ENCODE results near the gene CHST3. TPM values are rescaled to one million over a fixed set of nuclear protein-coding genes. Genes with fewer than 3 reads are reported as not detected.

Gene CHST3
- total and polyA plus RNA-seq, 10 donors, result 0.28 to 8.7 (median 4.5) TPM

GRCh38 chr10:71920540-71921323 lies 43.5 kb upstream of the CHST3 start:
- Histone ChIP-seq H3K36me3 (no peaks in the 10 kb centered on the region), H3K4me1 (no peaks in the 10 kb centered on the region), H3K27ac (no peak overlapping the region), H3K4me3 (no peak overlapping the region), H3K9me3 (peaks cover 0 to 26% (median 16%) of the 10 kb centered on the region in 8 donors), H3K27me3 (replicated peaks in 1 of 7) (no peaks in the 10 kb centered on the region)
- DNase-seq, result no peak
- intact Hi-C loops (cut with DNase I; ENCODE audit: low total_unique reads), result no loop called here
- WGBS, 5 donors, result 76 to 88% (median 77%) methylated on average over 9 of the region's 9 CpGs
- TF ChIP-seq POLR2A (IDR thresholded peaks at IDR 0.05) (no peak), POLR2AphosphoS5 (IDR thresholded peaks at IDR 0.05) (no peak), CTCF (IDR thresholded peaks at IDR 0.05 in 8 of 11, conservative IDR thresholded peaks at IDR 0.05 in 3 of 11) (no peak)

GRCh38 chr10:71921324-71922027 lies 42.7 kb upstream of the CHST3 start:
- Histone ChIP-seq H3K27ac (no peak overlapping the region), H3K9me3 (peaks cover 0 to 19% (median 15%) of the 10 kb centered on the region in 8 donors), H3K27me3 (replicated peaks in 1 of 7) (no peaks in the 10 kb centered on the region), H3K4me1 (no peaks in the 10 kb centered on the region), H3K4me3 (no peak overlapping the region), H3K36me3 (no peaks in the 10 kb centered on the region)
- no peak for TF ChIP-seq CTCF (IDR thresholded peaks at IDR 0.05 in 8 of 11, conservative IDR thresholded peaks at IDR 0.05 in 3 of 11)
- TF ChIP-seq POLR2AphosphoS5 (IDR thresholded peaks at IDR 0.05), result no peak
- TF ChIP-seq POLR2A (IDR thresholded peaks at IDR 0.05), result no peak
- DNase-seq, result no peak
- WGBS, 5 donors, result 69 to 84% (median 74%) methylated on average over 3 to 4 of the region's 4 CpGs
- intact Hi-C loops (cut with DNase I; ENCODE audit: low total_unique reads), result no loop called here

- no peaks in the 10 kb centered on the region for H3K27me3 ChIP-seq (replicated peaks in 1 of 7)
- DNase-seq, result no peak
- no peak overlapping the region for H3K27ac ChIP-seq
- no peaks in the 10 kb centered on the region for H3K36me3 ChIP-seq
- no peaks in the 10 kb centered on the region for H3K4me1 ChIP-seq
- peaks cover 0 to 2% (median 0%) of the 10 kb centered on the region in 8 donors for H3K9me3 ChIP-seq
- TF ChIP-seq CTCF (IDR thresholded peaks at IDR 0.05 in 8 of 11, conservative IDR thresholded peaks at IDR 0.05 in 3 of 11), result no peak
- H3K4me3 ChIP-seq, result no peak overlapping the region
- 78 to 84% (median 80%) methylated on average over 7 of the region's 7 CpGs for WGBS, 5 donors
- intact Hi-C loops (cut with DNase I; ENCODE audit: low total_unique reads), result no loop called here
Measured at GRCh38 chr10:71923138-71923692, 41.0 kb upstream of the CHST3 start.

GRCh38 chr10:71924771-71925170 lies 39.4 kb upstream of the CHST3 start:
- WGBS, 5 donors, result 90 to 97% (median 92%) methylated on average over 3 of the region's 3 CpGs
- H3K9me3 ChIP-seq, result no peaks in the 10 kb centered on the region
- no peaks in the 10 kb centered on the region for H3K4me1 ChIP-seq
- H3K27me3 ChIP-seq (replicated peaks in 1 of 7), result no peaks in the 10 kb centered on the region
- DNase-seq, result no peak
- TF ChIP-seq POLR2A (IDR thresholded peaks at IDR 0.05) (no peak), POLR2AphosphoS5 (IDR thresholded peaks at IDR 0.05) (no peak), CTCF (IDR thresholded peaks at IDR 0.05 in 8 of 11, conservative IDR thresholded peaks at IDR 0.05 in 3 of 11) (no peak)
- no peaks in the 10 kb centered on the region for H3K36me3 ChIP-seq
- intact Hi-C loops (cut with DNase I; ENCODE audit: low total_unique reads), result no loop called here
- H3K4me3 ChIP-seq, result no peak overlapping the region
- no peak overlapping the region for H3K27ac ChIP-seq

Data from spleen (tissue), 11 donors.